Effector memory CD4-positive, alpha-beta T cell (primary cell): Measurements from ENCODE around the gene BARHL1.

ENCODE experiments used
- DNase-seq, 3 donors: peaks; one replicate each; pipeline ENCODE4 v3.0.0-alpha.2; 2020
- H3K27ac ChIP-seq: 2 replicates; pipeline ENCODE4 v1.7.0; 2013; ENCODE audit warnings: mild to moderate bottlenecking, low read length, moderate library complexity; ENCODE audit not compliant: insufficient read depth, poor library complexity, severe bottlenecking
- H3K27me3 ChIP-seq: replicated peaks from 2 replicates; pipeline ENCODE4 v1.7.0; 2013; ENCODE audit warnings: mild to moderate bottlenecking, low read length; ENCODE audit not compliant: insufficient read depth, control insufficient read depth, poor library complexity, severe bottlenecking
- H3K36me3 ChIP-seq: 2 replicates; pipeline ENCODE4 v1.7.0; 2013; ENCODE audit warnings: mild to moderate bottlenecking, low read length, moderate library complexity; ENCODE audit not compliant: control insufficient read depth, insufficient read depth
- H3K4me1 ChIP-seq: 2 replicates; pipeline ENCODE4 v1.7.0; 2013; ENCODE audit warnings: low read length, mild to moderate bottlenecking; ENCODE audit not compliant: control insufficient read depth, insufficient read depth, poor library complexity, severe bottlenecking
- H3K4me3 ChIP-seq: 2 replicates; pipeline ENCODE4 v1.7.0; 2013; ENCODE audit warnings: low read length, low read depth, mild to moderate bottlenecking; ENCODE audit not compliant: insufficient read depth, poor library complexity, severe bottlenecking
- H3K9me3 ChIP-seq: 2 replicates; pipeline ENCODE4 v1.7.0; 2013; ENCODE audit warnings: mild to moderate bottlenecking, low read length, moderate library complexity; ENCODE audit not compliant: control insufficient read depth

BARHL1 gene

DNA sequence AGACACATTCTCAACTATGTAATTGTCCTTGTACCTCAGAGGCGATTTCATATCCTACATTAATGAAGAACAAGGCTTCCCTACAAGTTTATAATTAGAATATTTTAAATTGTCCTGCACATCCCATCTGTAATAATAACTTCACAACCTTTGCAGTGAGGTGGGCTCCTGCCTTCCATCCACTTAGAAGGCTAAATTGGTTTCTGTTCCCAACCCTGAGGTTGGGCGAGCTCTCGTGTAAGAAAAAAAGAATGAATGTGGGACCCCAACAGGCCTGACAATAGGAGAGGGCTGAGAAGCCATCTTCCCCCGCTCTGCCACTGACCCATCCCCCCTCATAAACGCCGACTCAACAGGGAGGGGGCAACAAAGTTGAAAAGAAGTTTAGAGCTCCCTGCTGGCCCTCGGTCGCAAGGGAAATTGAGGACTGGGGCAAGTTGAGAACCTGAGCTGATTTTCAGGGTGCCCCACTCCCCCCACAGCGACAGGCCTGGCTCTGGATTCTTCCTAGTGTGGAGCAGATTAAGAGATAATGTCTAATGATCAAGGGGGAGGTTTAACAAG is 9.4 kb downstream of the BARHL1 start:
- Histone ChIP-seq H3K4me3 (no peak overlapping the region), H3K9me3 (no peaks in the 10 kb centered on the region), H3K27ac (no peak overlapping the region), H3K27me3 (peaks cover 29% of the 10 kb centered on the region), H3K36me3 (peaks cover 21% of the 10 kb centered on the region), H3K4me1 (no peaks in the 10 kb centered on the region)
- DNase-seq, result no peak

DNA sequence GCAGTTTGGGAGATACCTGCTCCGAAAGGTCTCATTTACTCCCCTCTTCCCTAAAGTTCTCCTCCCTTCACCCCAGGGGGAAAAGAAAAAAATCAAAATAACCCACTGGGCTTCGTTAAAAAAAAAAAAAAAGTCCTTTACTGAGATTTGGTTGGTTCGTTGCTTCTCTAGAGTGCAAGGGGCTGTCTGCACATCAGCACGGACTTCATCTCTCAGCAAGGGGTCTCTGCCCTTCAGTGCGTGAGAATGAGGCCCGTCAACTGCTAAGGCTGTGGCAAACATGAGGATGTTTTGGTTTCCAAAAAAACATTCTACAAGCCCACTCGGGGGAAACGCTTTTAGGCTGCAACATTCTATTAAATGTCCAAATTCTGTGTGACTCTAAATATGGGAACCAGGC is 10.0 kb downstream of the BARHL1 start:
- H3K27ac ChIP-seq, result no peak overlapping the region
- peaks cover 22% of the 10 kb centered on the region for H3K27me3 ChIP-seq
- no peak for DNase-seq

DNA sequence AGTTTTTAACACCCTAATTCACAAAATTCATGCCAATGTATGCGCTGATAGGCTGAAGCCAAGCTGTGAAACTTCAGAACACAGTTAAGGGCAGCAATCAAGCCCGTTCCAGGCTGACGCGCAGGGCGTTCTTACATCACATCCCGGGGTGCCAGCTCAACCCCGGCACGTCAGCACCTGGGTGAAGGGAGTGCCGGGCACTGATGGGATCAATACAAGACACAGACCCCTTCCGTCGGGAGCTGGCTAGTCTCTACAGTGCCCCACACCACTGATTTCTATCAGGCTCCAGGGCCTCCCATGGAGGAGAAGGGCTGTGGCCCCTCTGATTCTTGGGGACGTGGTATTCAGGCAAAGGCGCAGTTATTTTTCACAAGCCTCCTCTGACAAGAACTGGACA is 12.0 kb downstream of the BARHL1 start:
- peaks cover 21% of the 10 kb centered on the region for H3K36me3 ChIP-seq
- H3K9me3 ChIP-seq, result no peaks in the 10 kb centered on the region
- peaks cover 4% of the 10 kb centered on the region for H3K27me3 ChIP-seq
- DNase-seq, result no peak
- H3K4me1 ChIP-seq, result no peaks in the 10 kb centered on the region
- H3K4me3 ChIP-seq, result no peak overlapping the region
- no peak overlapping the region for H3K27ac ChIP-seq

More for the DNA sequence above, 10.0 kb downstream of the BARHL1 start:
- Histone ChIP-seq H3K4me3 (no peak overlapping the region), H3K9me3 (no peaks in the 10 kb centered on the region), H3K4me1 (no peaks in the 10 kb centered on the region), H3K36me3 (peaks cover 21% of the 10 kb centered on the region)

DNA sequence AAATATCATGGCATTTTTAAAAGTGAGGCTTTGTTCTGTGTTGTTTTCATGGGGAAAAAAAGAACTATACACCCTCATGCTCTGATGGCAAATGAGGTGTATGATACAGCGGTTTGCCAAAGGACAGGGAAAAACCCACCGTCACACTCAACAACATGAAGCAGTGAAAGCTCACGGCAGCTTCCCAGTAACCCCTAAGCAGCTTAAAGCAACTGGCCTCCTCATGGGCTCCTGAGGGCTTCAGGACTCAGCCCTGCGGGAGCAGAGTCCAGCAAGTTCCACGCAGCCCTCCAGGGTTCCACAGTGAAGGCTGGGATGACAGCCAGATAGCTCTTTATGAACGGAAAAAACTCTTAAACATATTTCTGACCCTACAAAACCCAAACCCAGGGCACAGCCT is 12.9 kb downstream of the BARHL1 start:
- Histone ChIP-seq H3K27me3 (no peaks in the 10 kb centered on the region), H3K4me3 (no peak overlapping the region), H3K4me1 (no peaks in the 10 kb centered on the region), H3K9me3 (no peaks in the 10 kb centered on the region), H3K36me3 (peaks cover 25% of the 10 kb centered on the region), H3K27ac (no peak overlapping the region)
- DNase-seq, result no peak

DNA sequence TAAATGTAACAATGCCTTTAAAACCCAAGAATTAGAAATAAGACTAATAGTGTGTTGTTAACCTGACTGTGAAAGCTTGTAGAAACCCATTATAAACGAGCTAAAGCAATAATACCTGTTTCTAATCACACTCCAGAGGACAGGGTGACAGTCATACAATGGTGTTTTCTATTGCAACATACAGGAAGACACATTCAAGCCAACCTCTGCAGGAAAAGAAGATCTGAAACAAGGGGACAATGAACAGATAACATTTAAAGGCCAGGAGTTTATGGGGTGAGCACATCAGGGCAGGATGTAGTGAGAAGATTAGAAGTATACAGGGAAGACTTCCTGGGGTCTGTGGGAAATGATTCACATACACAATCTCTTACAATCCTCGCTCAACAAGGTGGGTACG is 13.8 kb downstream of the BARHL1 start:
- Histone ChIP-seq H3K27ac (no peak overlapping the region), H3K4me3 (no peak overlapping the region), H3K27me3 (no peaks in the 10 kb centered on the region), H3K9me3 (no peaks in the 10 kb centered on the region), H3K36me3 (peaks cover 29% of the 10 kb centered on the region), H3K4me1 (no peaks in the 10 kb centered on the region)
- no peak for DNase-seq

DNA sequence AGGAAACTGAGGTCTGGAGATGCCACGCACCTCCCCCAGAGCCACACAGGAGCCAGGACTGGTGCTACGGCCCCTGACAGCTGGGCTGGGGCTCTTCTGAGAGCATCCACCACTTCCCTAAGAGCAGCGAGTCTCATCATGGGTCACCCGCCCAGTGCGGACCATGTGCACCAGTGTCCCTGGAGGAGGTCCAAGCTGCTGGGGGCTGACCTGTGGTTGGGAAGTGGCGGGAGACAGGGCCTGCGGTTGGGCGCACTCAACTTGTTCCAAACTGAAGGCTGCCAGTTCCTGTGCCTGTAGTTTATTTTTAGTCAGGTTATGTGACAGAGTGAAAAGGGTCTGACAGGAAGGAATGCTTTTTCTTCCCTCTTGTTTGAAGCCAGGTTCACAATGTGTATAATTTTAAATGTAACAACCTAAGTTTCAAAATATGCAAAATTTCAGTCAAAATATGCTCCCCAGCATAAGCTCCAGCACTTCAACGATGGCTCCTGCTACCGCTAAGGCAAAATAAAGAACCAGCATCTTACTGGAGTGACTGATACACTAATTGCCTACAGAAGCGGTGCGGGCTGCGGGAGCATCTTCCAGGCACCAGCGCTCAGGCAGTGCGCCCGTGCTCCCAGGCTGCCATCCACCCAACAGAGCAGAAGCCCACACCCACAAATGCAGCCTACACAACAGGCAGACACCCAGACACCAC is 14.8 kb downstream of the BARHL1 start:
- H3K27ac ChIP-seq, result no peak overlapping the region
- H3K27me3 ChIP-seq, result no peaks in the 10 kb centered on the region
- H3K4me3 ChIP-seq, result no peak overlapping the region
- no peak for DNase-seq
- H3K9me3 ChIP-seq, result no peaks in the 10 kb centered on the region
- no peaks in the 10 kb centered on the region for H3K4me1 ChIP-seq
- peaks cover 37% of the 10 kb centered on the region for H3K36me3 ChIP-seq

DNA sequence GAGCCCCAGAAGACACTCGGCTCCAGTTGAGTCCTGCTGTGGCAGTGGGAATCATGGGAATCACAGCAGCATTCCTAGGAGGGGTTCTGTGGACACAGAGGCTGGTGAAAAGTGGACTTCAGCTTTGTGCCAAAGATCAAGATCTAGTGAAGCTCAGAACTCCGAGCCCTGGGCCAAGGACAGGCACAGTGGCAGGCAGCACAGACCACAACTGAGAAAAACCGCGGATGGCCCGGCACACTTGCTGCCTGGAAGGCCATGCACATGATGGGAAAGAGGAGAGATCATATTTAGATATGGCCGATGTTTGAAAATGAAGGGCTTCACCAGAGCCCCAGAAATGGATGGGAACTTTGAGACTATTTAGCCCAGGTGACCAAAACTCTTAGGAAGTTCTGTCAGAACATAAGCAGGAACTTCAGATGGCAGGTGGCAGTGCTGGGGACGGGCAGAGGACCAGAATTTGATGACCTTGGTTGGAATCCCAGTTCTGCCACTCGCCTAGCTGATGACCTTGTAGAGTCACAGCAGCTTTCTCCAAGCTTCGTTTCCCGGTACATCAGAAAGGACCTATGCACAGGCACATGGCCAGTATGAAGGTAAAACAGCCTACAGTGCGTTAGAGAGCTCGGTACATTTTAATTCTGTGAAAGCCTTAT is 18.0 kb downstream of the BARHL1 start:
- Histone ChIP-seq H3K27me3 (no peaks in the 10 kb centered on the region), H3K27ac (no peak overlapping the region), H3K4me3 (no peak overlapping the region), H3K36me3 (peaks cover 33% of the 10 kb centered on the region), H3K9me3 (no peaks in the 10 kb centered on the region), H3K4me1 (no peaks in the 10 kb centered on the region)
- DNase-seq, result no peak

DNA sequence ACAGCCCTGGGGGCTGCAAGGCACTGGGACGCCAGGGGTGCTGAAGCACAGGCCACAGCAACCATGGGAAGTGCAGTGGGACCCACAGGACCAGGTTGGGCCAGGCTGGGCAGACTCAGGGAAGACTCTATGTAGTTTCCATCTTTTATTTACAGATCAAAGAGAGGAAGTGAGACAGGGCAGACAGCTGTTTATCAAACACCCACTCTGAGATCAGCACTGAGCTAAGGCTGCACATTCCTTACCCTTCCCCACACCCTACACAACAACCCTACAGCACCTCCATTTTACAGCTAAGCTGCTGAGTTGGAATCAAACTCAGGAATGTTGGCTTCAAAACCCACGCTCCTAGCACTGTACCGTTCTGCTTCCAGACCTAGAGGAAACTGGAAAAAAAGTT is 19.8 kb downstream of the BARHL1 start:
- Histone ChIP-seq H3K27ac (no peak overlapping the region), H3K36me3 (peaks cover 38% of the 10 kb centered on the region)

DNA sequence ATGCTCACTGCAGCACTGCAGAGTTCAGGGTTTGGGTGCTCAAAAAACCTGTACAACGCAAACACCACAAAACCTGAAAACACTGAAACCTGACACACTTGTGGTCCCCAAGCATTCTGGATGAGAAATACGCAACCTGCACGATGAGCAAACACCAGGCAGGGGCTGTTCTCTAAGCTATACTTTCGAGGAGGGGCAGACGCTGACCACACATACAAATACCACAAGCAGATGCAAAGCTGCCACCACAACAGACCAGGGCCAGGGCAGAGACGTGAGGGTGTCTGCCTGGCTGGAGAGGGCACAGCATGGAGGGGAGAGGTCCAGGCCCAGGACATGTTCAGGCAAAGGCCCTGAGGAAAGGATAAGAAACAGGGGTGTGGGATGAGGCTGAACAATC is 23.0 kb downstream of the BARHL1 start:
- Histone ChIP-seq H3K27ac (no peak overlapping the region), H3K36me3 (peaks cover 55% of the 10 kb centered on the region), H3K4me1 (no peaks in the 10 kb centered on the region), H3K27me3 (no peaks in the 10 kb centered on the region), H3K9me3 (no peaks in the 10 kb centered on the region), H3K4me3 (no peak overlapping the region)
- DNase-seq, result no peak

More for the DNA sequence above, 19.8 kb downstream of the BARHL1 start:
- H3K4me3 ChIP-seq, result no peak overlapping the region
- H3K9me3 ChIP-seq, result no peaks in the 10 kb centered on the region
- DNase-seq, result no peak
- H3K4me1 ChIP-seq, result no peaks in the 10 kb centered on the region
- H3K27me3 ChIP-seq, result no peaks in the 10 kb centered on the region

DNA sequence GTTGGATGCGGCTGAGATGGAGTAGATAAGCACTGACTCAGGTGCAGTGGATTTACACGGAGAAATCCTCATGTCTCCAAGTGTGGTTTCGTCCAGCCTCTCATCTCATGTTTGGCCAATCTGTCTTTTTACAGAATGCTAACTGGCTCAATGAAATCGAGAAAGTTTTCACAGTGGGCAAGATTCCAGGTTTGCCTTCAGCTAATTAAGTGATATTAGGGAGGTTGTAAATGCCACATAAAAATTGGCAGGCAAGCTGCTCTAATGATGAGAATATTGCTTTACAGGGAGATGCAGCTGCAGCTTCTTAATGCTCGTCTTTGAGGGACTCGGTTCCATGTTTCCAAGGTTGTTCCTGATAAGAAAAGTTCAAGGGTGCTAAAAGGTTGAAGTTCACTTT is 23.7 kb downstream of the BARHL1 start:
- H3K4me3 ChIP-seq, result no peak overlapping the region
- no peaks in the 10 kb centered on the region for H3K27me3 ChIP-seq
- no peak for DNase-seq
- H3K4me1 ChIP-seq, result no peaks in the 10 kb centered on the region
- H3K36me3 ChIP-seq, result peaks cover 58% of the 10 kb centered on the region
- no peaks in the 10 kb centered on the region for H3K9me3 ChIP-seq
- no peak overlapping the region for H3K27ac ChIP-seq
